Activated CD8-positive, alpha-beta memory T cell treated with anti-CD3 and anti-CD28 coated beads, Interleukin-2, amount 50 U/mL, for 1 hour (primary cell): ENCODE data around the gene PKP2.
"Not testable (repeated sequence)": the region's sequence is repeated elsewhere in the genome, so short reads cannot be mapped to it uniquely, and the experiment has no call there.

ENCODE experiments used
- DNase-seq: peaks from one replicate; pipeline ENCODE4 v3.0.0-alpha.2; 2020; ENCODE audit errors: extremely low read depth

Gene PKP2

GRCh38 chr12:32895688-32896431 lies 717 bp downstream of the PKP2 start:
- DNase-seq, result no peak

DNA sequence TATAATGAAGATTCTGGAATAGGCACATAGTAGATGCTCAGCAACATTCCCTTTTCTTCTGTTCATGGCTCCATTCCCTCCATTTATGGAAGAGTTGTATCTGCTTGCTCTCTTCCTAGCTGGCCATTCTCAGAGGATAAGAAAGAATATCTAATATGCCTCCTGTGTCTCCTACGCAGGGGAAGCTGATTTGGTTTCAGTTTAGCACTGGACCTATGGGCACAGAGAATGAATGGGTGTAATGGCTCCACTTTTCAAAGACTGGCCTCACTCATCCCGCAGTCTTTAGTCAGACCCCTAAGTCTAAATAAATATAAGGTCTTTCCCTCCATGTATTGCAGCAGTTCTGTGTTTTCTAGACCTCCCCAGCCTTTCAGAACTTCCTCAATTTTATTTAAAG lies 2.0 kb downstream of the PKP2 start:
- DNase-seq, result no peak

DNA sequence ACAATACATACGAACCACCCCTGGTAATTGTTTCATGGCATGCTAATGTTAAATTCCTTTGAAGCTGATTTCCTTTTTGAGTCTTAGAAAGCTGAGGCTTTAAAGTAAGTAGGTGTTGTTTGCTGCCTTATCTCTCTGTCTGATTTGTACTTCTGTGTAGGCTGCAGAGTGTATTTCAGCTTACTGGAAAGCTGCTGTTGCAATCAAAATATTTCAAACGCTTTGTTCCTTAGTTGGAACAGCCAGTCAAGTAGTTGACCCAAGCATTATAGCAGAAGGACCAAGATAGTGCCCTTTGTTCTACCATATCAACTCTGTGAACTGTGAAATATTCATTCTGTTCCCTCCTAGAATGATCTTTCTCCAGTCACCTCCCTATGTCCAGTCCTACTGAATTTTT lies 3.1 kb downstream of the PKP2 start:
- no peak for DNase-seq

DNA sequence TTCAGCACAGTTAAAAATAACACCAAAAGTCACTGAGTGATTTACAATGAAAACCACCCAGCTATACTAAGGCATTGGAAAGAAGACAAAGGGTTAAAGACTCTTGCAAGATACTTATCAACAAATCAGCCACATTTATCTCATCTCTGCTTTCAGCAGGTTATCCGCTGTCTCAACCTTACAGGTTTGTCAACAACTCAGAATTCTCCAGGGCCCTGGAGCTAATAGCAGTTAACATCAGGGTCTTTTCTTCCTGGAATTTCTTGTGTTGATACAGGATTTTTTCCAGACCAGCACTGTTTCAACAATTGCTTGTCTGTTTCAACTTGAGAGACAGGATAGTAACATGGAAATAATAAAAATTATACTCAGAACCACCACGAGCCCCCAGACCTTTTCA lies 3.5 kb downstream of the PKP2 start:
- DNase-seq, result no peak

DNA sequence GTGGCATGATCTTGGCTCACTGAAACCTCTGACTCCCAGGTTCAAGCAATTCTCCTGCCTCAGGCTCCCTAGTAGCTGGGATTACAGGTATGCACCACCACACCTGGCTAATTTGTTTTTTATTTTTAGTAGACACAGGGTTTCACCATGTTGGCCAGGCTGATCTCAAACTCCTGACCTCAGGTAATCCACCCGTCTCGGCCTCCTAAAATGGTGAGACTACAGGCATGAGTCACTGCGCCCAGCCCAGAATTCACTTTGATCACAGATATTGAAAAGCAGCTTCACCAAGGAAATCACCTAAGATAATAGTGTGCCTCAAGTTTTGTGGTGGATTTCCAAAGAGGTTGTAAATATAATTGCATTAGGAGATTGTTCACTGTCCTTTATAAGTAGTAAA lies 4.2 kb downstream of the PKP2 start:
- not testable (repeated sequence) for DNase-seq

DNA sequence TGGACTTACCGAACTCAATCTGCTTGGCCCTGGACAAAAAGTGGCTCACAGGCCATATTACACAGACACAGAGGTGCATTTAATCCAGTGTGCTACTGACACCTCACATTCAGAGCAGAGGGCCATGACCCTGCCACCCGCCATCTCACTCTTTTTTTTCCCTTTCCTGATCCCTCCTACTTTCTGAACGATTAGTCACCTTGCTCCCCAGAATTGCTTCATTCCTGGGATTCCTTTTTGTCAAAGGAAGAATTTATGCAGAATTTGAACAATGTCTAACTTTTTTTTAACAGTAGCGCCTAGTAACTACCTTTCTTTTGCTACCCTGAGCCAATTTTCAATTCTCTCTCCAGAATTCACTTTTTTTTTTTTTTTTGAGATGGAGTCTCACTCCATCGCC lies 4.6 kb downstream of the PKP2 start:
- DNase-seq, result no peak

- DNase-seq, result no peak
These were observed 5.1 kb downstream of the PKP2 start for GRCh38 chr12:32891526-32891925.

DNA sequence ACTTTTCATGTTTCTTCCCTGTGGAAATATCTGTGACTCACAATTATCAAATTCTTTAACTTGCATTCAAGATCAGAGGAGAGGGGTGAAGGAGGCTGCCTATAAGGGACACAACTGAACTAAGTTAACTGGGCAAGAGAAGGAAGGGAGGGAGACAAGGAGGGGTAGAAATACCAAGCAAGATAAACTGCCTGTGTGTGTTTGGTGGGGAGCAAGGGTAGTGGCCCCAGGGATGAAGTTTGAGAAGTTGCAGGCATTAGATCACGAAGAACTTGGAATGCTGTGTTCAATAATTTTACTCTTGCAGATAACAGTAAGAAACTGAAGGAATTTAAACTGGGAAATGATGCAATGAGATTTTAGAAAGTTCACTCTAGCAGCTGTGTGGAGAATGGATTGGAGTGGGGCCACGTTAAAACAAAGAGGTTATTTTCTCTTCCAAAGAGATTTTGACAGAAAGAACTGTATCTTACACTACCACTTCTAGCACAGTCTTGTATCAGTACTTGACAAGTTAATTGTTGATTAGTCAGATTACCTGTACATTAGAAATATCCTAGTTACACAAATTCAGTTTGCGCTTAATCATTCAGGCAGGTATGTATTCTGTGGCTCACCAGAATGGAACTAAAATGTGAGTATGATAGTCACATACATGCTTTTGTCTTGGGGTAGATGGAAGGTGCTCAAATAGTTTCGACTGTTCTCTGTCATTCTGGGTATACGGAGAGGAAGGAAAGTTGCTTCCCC lies 7.4 kb downstream of the PKP2 start:
- no peak for DNase-seq

GRCh38 chr12:32887058-32887457 lies 9.5 kb downstream of the PKP2 start:
- no peak for DNase-seq

- no peak for DNase-seq
These were observed 10.7 kb downstream of the PKP2 start for GRCh38 chr12:32885831-32886230.

- no peak for DNase-seq
These were observed 11.6 kb downstream of the PKP2 start for GRCh38 chr12:32884962-32885361.

DNA sequence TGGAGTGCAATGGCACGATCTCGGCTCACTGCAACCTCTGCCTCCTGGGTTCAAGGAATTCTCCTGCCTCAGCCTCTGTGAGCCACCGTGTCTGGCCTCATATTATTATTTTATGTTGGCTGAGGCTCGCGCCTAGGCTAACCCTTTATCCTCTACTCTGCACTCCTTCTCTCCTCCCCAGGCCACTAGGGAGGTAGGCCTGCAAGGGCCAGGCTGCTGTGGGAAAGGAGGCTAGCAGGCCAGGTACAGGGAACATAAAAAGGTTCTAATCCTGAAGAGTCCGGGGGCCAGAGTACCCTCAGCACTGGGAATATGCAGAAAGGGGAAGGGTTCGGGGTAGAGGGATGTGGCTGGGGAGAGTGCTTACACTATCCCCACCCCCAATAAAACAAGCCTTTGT lies 14.9 kb downstream of the PKP2 start:
- no peak for DNase-seq

DNA sequence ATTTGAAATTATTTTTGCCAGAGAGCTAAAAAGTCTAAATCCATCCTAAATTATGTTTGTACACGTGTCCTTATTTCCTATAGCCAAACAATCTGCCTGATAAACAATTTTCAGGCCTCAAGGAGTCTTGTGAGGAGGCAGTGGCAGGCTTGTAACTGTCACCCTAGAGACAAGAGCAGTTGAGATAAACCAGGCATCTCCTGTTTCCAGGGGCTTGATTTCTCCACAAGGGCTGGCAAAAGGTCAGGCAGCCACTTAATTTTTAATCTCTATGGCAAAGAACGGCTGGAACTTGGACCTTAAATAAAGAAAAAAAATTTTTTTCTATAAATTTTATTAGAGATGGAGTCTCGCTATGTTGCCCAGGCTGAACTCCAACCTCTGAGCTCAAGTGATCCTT lies 15.5 kb downstream of the PKP2 start:
- no peak for DNase-seq

DNA sequence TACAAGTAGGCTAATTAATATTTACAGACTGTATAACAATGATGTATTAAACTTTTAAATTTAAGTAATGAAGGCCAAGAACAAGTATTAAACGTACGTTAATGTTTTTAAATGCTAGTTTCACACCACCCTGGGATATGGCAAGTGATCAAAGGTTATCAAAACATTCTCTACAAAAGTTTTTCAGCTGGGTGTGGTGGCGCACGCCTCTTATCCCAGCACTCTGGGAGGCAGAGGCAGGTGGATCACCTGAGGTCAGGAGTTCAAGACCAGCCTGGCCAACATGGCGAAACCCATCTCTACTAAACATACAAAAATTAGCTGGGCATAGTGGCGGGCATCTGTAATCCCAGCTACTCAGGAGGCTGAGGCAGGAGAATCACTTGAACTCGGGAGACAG lies 17.5 kb downstream of the PKP2 start:
- not testable (repeated sequence) for DNase-seq

- DNase-seq, result no peak
These were observed 18.7 kb downstream of the PKP2 start for GRCh38 chr12:32877601-32878459.

GRCh38 chr12:32876004-32876403 lies 20.6 kb downstream of the PKP2 start:
- no peak for DNase-seq

DNA sequence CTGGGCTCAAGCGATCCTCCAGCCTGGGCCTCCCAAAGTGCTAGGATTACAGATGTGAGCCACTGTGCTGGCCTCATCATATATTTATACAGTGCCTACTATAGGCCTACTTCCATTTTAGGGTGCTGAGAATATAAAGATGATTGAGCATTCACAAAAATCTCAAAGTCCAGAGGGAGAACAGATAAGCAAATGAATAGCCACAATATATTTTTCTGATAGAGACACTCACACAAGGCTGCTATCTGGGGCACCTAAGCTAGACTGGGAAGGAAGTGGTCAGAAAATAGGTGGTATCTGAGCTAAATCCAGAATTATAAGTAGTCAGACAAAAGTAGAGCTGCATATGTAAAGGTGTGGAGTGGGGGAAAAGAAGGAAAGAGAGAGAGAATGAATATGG lies 21.6 kb downstream of the PKP2 start:
- no peak for DNase-seq

DNA sequence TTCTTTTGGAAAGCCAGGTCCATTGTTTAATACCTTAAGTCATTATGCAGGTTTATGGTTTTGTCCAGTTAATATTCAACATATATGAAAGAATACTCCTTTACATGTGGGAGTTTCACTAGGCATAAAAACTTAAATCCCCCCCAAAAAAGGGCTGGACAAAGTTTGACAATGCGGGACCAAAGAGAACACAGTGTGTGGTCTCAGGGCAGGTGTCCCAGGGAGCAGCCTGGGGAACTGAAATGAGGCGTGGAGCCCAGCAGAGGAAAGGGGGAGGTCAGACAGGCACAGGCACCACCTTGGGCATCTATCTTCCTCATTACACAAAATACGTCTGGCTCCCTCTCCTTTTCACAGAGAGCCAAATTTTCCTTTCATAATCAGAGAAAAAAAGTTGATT lies 22.5 kb downstream of the PKP2 start:
- no peak for DNase-seq

DNA sequence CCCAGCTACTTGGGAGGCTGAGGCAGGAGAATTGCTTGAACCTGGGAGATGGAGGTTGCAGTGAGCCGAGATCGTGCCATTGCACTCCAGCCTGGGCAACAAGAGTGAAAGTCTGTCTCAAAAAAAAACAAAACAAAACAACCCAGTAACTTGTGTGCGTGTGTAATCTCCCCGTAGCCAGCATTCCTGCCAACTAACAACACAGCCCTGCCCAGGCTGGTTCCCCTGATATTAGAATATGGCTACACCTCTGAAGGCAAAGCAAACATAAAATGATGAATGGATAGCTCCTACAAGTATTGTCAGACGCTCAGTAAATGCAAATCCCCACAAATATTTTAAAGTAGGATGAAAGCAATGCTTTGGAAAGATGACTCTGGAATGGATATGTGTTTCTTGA lies 24.2 kb downstream of the PKP2 start:
- not testable (repeated sequence) for DNase-seq

DNA sequence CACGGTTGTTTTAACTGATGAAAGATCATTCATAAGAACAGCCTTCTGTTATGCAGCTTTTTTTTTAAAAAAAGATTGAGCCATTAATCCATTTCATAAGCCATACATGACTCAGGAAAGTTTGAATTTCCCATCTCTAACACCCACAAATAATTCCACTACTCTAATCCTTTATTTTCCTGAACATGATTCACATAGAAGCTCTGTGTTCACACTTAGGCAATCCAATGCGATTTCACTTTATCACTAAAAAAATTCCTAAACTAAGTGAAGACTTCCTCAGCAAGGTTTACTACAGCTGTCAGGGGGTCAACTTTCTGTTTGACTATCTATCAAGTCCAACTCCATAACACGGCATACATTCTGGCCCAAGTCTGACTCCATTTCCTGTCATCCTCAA lies 25.9 kb downstream of the PKP2 start:
- no peak for DNase-seq

DNA sequence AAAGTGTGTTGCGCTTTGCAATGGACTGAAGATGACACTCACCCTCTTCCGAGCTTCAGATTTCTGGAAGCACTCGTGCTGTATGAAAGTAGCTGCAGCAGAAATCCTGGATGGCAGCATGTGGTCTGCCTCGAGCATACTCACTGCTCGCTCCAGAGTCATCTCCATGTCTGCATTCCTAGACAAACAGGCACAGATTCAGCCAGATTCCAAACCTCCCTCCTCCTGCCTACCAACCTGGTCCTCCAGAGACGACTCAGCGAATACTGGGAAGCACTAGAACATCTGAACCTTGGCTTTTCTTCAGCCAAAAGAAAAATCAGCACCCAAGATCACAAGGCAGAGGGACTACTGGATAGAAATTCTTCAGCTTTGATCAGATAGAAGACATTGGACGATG lies 27.7 kb downstream of the PKP2 start:
- DNase-seq, result no peak

- DNase-seq, result no peak
These were observed 31.8 kb downstream of the PKP2 start for GRCh38 chr12:32864731-32865130.

- DNase-seq, result no peak
These were observed 33.4 kb downstream of the PKP2 start for GRCh38 chr12:32863128-32863527.
